ENCODE measurements around the gene NUDT3.

NUDT3 gene

GRCh38 chr6:34342247-34342646 lies 50.2 kb downstream of the NUDT3 start:
- Histone ChIP-seq H3K4me3 (replicated peaks; ENCODE audit: low read depth, low read length) (no peak overlapping the region), H3K27me3 (replicated peaks; ENCODE audit: control insufficient read depth, insufficient read depth, low read length) (no peaks in the 10 kb centered on the region), H3K36me3 (ENCODE audit: control insufficient read depth, insufficient read depth, low read length) (no peaks in the 10 kb centered on the region; the same call in 1 of the 2 replicates)
- DNase-seq (ENCODE audit: extremely low read depth, insufficient read length): no peak
- TF ChIP-seq, protein P1, sequence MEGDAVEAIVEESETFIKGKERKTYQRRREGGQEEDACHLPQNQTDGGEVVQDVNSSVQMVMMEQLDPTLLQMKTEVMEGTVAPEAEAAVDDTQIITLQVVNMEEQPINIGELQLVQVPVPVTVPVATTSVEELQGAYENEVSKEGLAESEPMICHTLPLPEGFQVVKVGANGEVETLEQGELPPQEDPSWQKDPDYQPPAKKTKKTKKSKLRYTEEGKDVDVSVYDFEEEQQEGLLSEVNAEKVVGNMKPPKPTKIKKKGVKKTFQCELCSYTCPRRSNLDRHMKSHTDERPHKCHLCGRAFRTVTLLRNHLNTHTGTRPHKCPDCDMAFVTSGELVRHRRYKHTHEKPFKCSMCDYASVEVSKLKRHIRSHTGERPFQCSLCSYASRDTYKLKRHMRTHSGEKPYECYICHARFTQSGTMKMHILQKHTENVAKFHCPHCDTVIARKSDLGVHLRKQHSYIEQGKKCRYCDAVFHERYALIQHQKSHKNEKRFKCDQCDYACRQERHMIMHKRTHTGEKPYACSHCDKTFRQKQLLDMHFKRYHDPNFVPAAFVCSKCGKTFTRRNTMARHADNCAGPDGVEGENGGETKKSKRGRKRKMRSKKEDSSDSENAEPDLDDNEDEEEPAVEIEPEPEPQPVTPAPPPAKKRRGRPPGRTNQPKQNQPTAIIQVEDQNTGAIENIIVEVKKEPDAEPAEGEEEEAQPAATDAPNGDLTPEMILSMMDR (IDR thresholded peaks at IDR 0.05; ENCODE audit: insufficient read depth, low read length, poor library complexity, severe bottlenecking): no peak

DNA sequence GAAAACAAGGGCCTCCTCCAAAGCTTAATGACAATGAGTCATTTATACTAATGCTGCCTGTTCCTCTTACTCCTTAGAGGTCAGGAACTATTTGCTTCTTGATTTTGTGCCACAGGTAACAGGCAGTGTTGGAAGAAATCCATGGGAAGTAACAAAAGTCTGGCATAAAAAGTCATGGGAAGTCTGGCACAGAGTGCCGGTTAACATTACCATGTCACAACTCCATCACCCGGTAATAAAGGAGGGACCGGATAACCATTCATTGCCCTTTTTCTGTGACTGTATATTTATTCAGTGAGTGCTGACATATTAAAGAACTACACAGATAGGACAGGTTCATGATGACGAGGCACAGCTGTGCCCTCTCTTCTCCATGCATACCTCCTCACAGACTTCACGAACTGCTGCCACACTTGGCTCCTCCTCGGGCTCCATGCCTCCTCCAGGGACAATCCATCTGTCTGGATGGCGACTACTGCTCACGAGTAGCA lies 50.9 kb downstream of the NUDT3 start:
- Histone ChIP-seq H3K4me3 (replicated peaks; ENCODE audit: low read depth, low read length) (no peak overlapping the region), H3K27me3 (replicated peaks; ENCODE audit: control insufficient read depth, insufficient read depth, low read length) (no peaks in the 10 kb centered on the region), H3K36me3 (ENCODE audit: control insufficient read depth, insufficient read depth, low read length) (no peaks in the 10 kb centered on the region; the same call in 1 of the 2 replicates)
- no peak for DNase-seq (ENCODE audit: extremely low read depth, insufficient read length)
- TF ChIP-seq, protein P1 (IDR thresholded peaks at IDR 0.05; ENCODE audit: insufficient read depth, low read length, poor library complexity, severe bottlenecking): no peak

- TF ChIP-seq, protein P1 (IDR thresholded peaks at IDR 0.05; ENCODE audit: insufficient read depth, low read length, poor library complexity, severe bottlenecking): no peak
- Histone ChIP-seq H3K36me3 (ENCODE audit: control insufficient read depth, insufficient read depth, low read length) (no peaks in the 10 kb centered on the region; the same call in 1 of the 2 replicates), H3K4me3 (replicated peaks; ENCODE audit: low read depth, low read length) (no peak overlapping the region), H3K27me3 (replicated peaks; ENCODE audit: control insufficient read depth, insufficient read depth, low read length) (no peaks in the 10 kb centered on the region)
- no peak for DNase-seq (ENCODE audit: extremely low read depth, insufficient read length)
These were observed 51.5 kb downstream of the NUDT3 start for GRCh38 chr6:34340906-34341480.

- Histone ChIP-seq H3K27me3 (replicated peaks; ENCODE audit: control insufficient read depth, insufficient read depth, low read length) (no peaks in the 10 kb centered on the region), H3K36me3 (ENCODE audit: control insufficient read depth, insufficient read depth, low read length) (no peaks in the 10 kb centered on the region; the same call in 1 of the 2 replicates), H3K4me3 (replicated peaks; ENCODE audit: low read depth, low read length) (no peak overlapping the region)
- DNase-seq (ENCODE audit: extremely low read depth, insufficient read length): no peak
- TF ChIP-seq, protein P1 (IDR thresholded peaks at IDR 0.05; ENCODE audit: insufficient read depth, low read length, poor library complexity, severe bottlenecking): no peak
These were observed 52.1 kb downstream of the NUDT3 start for GRCh38 chr6:34340394-34340793.

GRCh38 chr6:34339971-34340370 lies 52.5 kb downstream of the NUDT3 start:
- TF ChIP-seq, protein P1 (IDR thresholded peaks at IDR 0.05; ENCODE audit: insufficient read depth, low read length, poor library complexity, severe bottlenecking): no peak
- Histone ChIP-seq H3K27me3 (replicated peaks; ENCODE audit: control insufficient read depth, insufficient read depth, low read length) (no peaks in the 10 kb centered on the region), H3K36me3 (ENCODE audit: control insufficient read depth, insufficient read depth, low read length) (no peaks in the 10 kb centered on the region; the same call in 1 of the 2 replicates), H3K4me3 (replicated peaks; ENCODE audit: low read depth, low read length) (no peak overlapping the region)
- DNase-seq (ENCODE audit: extremely low read depth, insufficient read length): no peak
